ENCODE measurements around the gene LCE1D. TPM values are rescaled to one million over a fixed set of nuclear protein-coding genes. Genes with fewer than 3 reads are reported as not detected.

LCE1D gene
- total RNA-seq, 1 experiment from 2014 or later, result not detected

DNA sequence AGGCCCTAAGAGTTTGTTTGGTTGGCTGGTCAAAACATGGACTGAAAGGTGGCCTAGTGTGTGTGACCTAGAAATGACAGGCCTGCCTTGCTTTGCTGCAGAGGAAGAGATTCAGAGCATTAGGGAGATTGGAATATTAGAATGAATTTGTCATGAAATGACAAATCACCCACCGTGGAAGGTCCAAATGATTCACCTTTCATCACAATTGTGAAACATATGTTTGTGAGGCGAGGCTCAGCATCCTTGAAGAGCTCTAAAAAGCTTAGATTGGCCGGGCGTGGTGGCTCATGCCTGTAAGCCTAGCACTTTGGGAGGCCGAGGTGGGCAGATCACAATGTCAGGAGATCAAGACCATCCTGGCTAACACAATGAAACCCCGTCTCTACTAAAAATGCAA is 20.8 kb downstream of the LCE1D start:
- ChIA-PET CTCF (no interaction called here), POLR2A (no interaction called here)
- no peaks in the 10 kb centered on the region; the same call in 1 of the 2 replicates for H3K27me3 ChIP-seq (ENCODE audit: control insufficient read depth, insufficient read depth, low read length)
- no peak overlapping the region for H3K27ac ChIP-seq (ENCODE audit: low read length)
- no TSS peak for BruUV-seq (replicated peaks)
- no peak for TF ChIP-seq SIN3A (IDR thresholded peaks at IDR 0.05; ENCODE audit: borderline replicate concordance, insufficient read depth, low read depth, low read length)
- TF ChIP-seq, protein P1, sequence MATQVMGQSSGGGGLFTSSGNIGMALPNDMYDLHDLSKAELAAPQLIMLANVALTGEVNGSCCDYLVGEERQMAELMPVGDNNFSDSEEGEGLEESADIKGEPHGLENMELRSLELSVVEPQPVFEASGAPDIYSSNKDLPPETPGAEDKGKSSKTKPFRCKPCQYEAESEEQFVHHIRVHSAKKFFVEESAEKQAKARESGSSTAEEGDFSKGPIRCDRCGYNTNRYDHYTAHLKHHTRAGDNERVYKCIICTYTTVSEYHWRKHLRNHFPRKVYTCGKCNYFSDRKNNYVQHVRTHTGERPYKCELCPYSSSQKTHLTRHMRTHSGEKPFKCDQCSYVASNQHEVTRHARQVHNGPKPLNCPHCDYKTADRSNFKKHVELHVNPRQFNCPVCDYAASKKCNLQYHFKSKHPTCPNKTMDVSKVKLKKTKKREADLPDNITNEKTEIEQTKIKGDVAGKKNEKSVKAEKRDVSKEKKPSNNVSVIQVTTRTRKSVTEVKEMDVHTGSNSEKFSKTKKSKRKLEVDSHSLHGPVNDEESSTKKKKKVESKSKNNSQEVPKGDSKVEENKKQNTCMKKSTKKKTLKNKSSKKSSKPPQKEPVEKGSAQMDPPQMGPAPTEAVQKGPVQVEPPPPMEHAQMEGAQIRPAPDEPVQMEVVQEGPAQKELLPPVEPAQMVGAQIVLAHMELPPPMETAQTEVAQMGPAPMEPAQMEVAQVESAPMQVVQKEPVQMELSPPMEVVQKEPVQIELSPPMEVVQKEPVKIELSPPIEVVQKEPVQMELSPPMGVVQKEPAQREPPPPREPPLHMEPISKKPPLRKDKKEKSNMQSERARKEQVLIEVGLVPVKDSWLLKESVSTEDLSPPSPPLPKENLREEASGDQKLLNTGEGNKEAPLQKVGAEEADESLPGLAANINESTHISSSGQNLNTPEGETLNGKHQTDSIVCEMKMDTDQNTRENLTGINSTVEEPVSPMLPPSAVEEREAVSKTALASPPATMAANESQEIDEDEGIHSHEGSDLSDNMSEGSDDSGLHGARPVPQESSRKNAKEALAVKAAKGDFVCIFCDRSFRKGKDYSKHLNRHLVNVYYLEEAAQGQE (IDR thresholded peaks at IDR 0.05; ENCODE audit: insufficient read depth in 1 of 2, low read depth in 2 of 2, low read length in 1 of 2), result no peak
- TF ChIP-seq, protein P2, sequence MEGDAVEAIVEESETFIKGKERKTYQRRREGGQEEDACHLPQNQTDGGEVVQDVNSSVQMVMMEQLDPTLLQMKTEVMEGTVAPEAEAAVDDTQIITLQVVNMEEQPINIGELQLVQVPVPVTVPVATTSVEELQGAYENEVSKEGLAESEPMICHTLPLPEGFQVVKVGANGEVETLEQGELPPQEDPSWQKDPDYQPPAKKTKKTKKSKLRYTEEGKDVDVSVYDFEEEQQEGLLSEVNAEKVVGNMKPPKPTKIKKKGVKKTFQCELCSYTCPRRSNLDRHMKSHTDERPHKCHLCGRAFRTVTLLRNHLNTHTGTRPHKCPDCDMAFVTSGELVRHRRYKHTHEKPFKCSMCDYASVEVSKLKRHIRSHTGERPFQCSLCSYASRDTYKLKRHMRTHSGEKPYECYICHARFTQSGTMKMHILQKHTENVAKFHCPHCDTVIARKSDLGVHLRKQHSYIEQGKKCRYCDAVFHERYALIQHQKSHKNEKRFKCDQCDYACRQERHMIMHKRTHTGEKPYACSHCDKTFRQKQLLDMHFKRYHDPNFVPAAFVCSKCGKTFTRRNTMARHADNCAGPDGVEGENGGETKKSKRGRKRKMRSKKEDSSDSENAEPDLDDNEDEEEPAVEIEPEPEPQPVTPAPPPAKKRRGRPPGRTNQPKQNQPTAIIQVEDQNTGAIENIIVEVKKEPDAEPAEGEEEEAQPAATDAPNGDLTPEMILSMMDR (IDR thresholded peaks at IDR 0.05), result no peak
- no peak for TF ChIP-seq TCF7L2 (IDR thresholded peaks at IDR 0.05; ENCODE audit: low read depth, low read length)
- TF ChIP-seq POLR2AphosphoS5 (IDR thresholded peaks at IDR 0.05; ENCODE audit: low read depth, low read length), result no peak
- in situ Hi-C loops (cut with HindIII; ENCODE audit: low pct_unique_long_range_greater_than_20kb, low sequenced_read_pairs) (no loop called here), intact Hi-C loops (cut with micrococcal nuclease; ENCODE audit: unreplicated experiment) (no loop called here)
- no peaks in the 10 kb centered on the region for H3K9me3 ChIP-seq (ENCODE audit: control insufficient read depth, insufficient read depth, low read depth, low read length)
- ATAC-seq, result no peak
- H3K4me3 ChIP-seq (ENCODE audit: low read depth in 2 of 2, low read length in 2 of 2), result no peak overlapping the region
- no peaks in the 10 kb centered on the region for H3K4me1 ChIP-seq (ENCODE audit: control insufficient read depth, insufficient read depth, low read length)
- H3K36me3 ChIP-seq (ENCODE audit: control insufficient read depth, insufficient read depth, low read length), result no peaks in the 10 kb centered on the region
- no peak for DNase-seq (ENCODE audit: low read depth, low spot score)

DNA sequence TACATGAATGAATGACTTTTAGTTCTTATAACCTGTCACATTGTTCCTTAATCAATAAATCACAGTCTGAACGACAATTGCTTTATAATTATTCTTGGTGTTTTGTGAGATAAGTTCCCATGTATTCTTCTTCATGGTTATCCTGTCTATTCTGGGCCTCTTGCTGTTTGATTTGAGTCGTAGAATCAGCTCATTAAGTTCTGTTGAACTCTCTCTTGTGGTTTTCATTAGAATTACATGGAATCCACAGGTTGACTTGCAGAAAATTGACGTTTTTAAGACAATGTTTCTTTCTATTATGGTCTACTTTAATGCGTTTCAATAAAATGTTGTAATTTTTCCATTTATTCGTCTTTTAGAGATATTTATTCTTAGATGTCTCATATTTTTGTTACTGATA is 26.8 kb downstream of the LCE1D start:
- in situ Hi-C loops (cut with HindIII; ENCODE audit: low pct_unique_long_range_greater_than_20kb, low sequenced_read_pairs), result no loop called here
- no TSS peak for BruUV-seq (replicated peaks)
- no peak for DNase-seq (ENCODE audit: low read depth, low spot score)
- Histone ChIP-seq H3K27me3 (ENCODE audit: control insufficient read depth, insufficient read depth, low read length) (peaks cover 7% of the 10 kb centered on the region), H3K4me1 (ENCODE audit: control insufficient read depth, insufficient read depth, low read length) (no peaks in the 10 kb centered on the region), H3K4me3 (ENCODE audit: low read depth in 2 of 2, low read length in 2 of 2) (no peak overlapping the region), H3K27ac (ENCODE audit: low read length) (no peak overlapping the region), H3K36me3 (ENCODE audit: control insufficient read depth, insufficient read depth, low read length) (no peaks in the 10 kb centered on the region), H3K9me3 (ENCODE audit: control insufficient read depth, insufficient read depth, low read depth, low read length) (no peaks in the 10 kb centered on the region)
- TF ChIP-seq, protein P2 (IDR thresholded peaks at IDR 0.05), result no peak
- TF ChIP-seq SIN3A (IDR thresholded peaks at IDR 0.05; ENCODE audit: borderline replicate concordance, insufficient read depth, low read depth, low read length) (no peak), POLR2AphosphoS5 (IDR thresholded peaks at IDR 0.05; ENCODE audit: low read depth, low read length) (no peak), TCF7L2 (IDR thresholded peaks at IDR 0.05; ENCODE audit: low read depth, low read length) (no peak)
- TF ChIP-seq, protein P1 (IDR thresholded peaks at IDR 0.05; ENCODE audit: insufficient read depth in 1 of 2, low read depth in 2 of 2, low read length in 1 of 2), result no peak
- ChIA-PET POLR2A (no interaction called here), CTCF (no interaction called here)
- intact Hi-C loops (cut with micrococcal nuclease; ENCODE audit: unreplicated experiment), result no loop called here
- no peak for ATAC-seq
